ENCODE results near the gene ANKS1B. TPM values are rescaled to one million over a fixed set of nuclear protein-coding genes. Genes with fewer than 3 reads are reported as not detected.

The ANKS1B gene
- total and polyA plus RNA-seq, 5 donors: 0.43 to 7.4 (median 3.3) TPM

DNA sequence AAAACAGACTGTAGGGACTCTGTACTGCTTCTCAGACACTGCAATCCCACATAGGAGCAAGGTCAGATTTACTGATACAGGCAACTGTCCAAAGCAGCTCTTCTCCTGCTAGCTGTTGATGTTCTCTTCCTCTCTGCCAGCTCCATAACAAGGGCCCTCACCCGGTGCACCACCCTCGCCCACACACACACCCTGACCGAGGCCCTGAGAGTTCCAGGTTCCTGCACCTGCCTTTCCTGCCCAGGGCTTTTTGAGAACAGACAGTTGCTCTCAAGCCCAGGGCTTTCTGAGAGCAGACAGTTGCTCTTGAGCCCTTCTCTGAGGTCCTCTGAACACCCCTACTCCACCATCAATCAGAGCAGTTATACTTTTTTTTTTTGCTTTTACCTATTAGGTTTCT lies 571.0 kb downstream of the ANKS1B start:
- H3K4me3 ChIP-seq (ENCODE audit: low read length): no peak overlapping the region
- H3K4me1 ChIP-seq (ENCODE audit: control insufficient read depth, insufficient read depth, low read length): no peaks in the 10 kb centered on the region
- no peaks in the 10 kb centered on the region for H3K9me3 ChIP-seq (ENCODE audit: control insufficient read depth, low read length)
- intact Hi-C loops (cut with DNase I): no loop called here
- no peaks in the 10 kb centered on the region for H3K27me3 ChIP-seq (ENCODE audit: control insufficient read depth, insufficient read depth)
- DNase-seq (no peak), ATAC-seq (no peak)
- H3K27ac ChIP-seq (ENCODE audit: low read length): no peak overlapping the region
- 71% methylated on average over 3 of the region's 3 CpGs for WGBS

DNA sequence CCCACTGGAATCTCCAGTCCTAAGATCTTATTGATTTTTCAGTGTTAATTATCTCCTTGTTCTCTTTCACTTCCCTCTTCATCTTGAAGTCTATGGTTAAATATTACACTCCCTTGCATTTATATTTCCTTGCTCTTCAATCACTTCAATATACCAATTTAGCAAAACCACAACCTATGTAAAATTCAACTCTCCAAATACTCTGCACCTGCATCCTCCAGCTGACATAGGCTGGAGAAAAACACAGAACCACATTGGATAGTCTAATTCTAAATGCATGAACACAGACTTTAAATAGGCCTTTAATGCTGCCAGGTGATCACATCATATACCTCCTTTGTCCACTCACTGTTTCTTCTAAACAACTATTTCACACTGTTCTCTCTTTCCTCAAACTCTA lies 591.0 kb downstream of the ANKS1B start:
- intact Hi-C loops (cut with DNase I): no loop called here
- Histone ChIP-seq H3K4me3 (ENCODE audit: low read length) (no peak overlapping the region), H3K9me3 (ENCODE audit: control insufficient read depth, low read length) (no peaks in the 10 kb centered on the region), H3K27me3 (ENCODE audit: control insufficient read depth, insufficient read depth) (no peaks in the 10 kb centered on the region), H3K27ac (ENCODE audit: low read length) (no peak overlapping the region), H3K4me1 (ENCODE audit: control insufficient read depth, insufficient read depth, low read length) (no peaks in the 10 kb centered on the region)
- ATAC-seq (no peak), DNase-seq (no peak)

DNA sequence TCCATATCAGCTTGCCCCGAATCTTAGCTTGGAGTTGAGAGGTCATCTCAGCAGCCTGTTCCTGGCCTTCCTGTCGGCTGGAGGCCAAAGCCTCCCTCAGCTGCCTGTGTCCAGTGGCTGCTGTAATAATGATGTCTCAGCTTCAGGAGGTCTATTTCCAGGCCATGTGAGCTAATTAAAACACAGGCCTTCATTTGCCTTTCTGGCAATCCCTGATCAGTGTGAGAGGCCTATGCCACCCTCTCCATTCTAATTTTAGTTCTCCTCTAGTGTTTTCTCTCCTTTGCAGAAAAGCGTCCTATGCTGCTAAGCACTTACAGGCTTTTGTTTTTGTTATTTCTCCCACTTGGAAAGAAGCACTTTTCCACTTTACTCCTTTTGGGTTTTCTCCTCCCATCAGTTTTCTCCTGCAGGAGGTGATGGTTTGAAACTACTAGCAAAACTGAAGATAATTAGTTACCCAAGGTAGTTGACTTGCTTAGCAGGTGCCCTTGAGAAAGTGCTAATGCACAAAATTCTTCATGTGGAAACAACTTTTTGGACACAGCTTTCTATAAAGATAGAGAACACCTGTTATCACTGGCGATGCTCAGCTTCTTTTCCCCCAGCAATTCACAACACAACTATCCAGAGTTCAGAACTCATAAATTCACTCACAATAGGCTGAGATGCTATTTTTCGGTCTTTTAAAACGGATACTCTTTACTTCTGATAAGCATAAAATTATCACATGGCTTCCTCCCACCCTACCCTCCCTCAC lies 592.5 kb downstream of the ANKS1B start:
- H3K4me1 ChIP-seq (ENCODE audit: control insufficient read depth, insufficient read depth, low read length): no peaks in the 10 kb centered on the region
- no peak overlapping the region for H3K4me3 ChIP-seq (ENCODE audit: low read length)
- H3K9me3 ChIP-seq (ENCODE audit: control insufficient read depth, low read length): no peaks in the 10 kb centered on the region
- ATAC-seq (no peak), DNase-seq (no peak)
- H3K27me3 ChIP-seq (ENCODE audit: control insufficient read depth, insufficient read depth): no peaks in the 10 kb centered on the region
- intact Hi-C loops (cut with DNase I): no loop called here
- 69% methylated on average over 6 of the region's 6 CpGs for WGBS
- no peak overlapping the region for H3K27ac ChIP-seq (ENCODE audit: low read length)

DNA sequence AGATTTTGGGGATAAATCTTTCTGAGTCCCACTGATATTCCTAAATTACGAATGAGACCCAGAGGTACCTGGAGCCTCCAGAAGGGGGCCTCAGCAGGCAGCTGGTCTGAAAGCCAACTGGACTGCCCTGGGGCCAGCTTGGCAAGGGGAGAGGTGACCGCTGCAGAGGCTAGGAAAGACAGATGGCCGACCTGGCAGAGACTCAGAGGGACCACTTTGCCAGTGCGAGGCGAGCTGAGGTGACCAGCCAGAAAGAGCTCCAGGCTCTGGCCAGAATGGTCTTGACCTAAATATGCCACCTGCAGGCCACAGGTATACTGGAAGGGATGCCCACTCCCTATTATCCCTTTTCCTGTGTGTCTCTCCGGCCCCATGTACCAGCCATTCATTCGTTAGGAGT lies 594.0 kb downstream of the ANKS1B start:
- Histone ChIP-seq H3K4me1 (ENCODE audit: control insufficient read depth, insufficient read depth, low read length) (no peaks in the 10 kb centered on the region), H3K27ac (ENCODE audit: low read length) (no peak overlapping the region), H3K4me3 (ENCODE audit: low read length) (no peak overlapping the region), H3K27me3 (ENCODE audit: control insufficient read depth, insufficient read depth) (no peaks in the 10 kb centered on the region), H3K9me3 (ENCODE audit: control insufficient read depth, low read length) (no peaks in the 10 kb centered on the region)
- WGBS: 80% methylated on average over 7 of the region's 7 CpGs
- ATAC-seq: no peak
- peak in 2 of 3 donors; percentile 17 to 37 for DNase-seq
- intact Hi-C loops (cut with DNase I): no loop called here

DNA sequence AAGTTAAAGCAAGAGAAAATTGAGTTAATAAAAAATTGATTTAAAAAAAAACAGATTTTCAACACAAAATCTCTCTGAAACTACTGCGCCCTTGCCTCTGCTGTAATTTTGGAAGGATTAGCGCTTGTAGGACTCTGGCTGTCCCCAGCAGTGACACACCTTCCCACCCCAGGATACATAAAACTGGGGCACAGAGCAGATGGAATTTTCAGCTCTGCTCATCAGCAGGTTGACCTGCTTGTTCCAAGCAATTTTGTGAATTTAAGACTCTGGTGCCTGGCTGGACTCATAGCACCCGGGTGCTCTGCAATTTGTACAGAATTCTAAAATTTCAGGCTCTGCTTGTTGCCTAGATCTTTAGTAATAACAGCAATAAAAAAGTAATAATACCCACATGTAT lies 595.0 kb downstream of the ANKS1B start:
- no peak for DNase-seq
- 95% methylated on average over 3 of the region's 3 CpGs for WGBS

DNA sequence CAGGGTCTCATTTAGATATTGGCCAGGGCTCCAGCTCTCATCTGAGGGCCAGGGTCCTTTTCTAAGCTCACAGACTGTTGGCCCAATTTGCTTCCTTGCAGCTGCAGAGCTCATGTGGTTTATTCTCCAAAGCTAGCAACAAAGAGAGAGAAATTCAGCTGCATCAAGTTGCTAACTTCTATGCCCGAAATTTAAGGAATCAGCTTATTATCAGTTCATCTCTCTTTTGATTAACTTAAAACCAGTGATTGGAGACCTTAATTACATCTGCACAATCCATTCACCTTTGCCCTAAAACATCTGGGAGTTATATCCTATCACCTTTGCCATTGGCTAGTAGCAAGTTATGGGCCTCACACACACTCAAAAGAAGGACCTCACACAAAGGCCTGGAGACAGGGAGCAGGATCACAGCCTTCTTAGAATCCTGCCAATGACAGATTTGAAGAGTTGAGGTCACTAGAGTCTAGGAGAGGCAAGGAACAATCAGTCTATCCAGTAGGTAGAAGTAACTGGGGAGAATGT lies 596.0 kb downstream of the ANKS1B start:
- Histone ChIP-seq H3K4me1 (ENCODE audit: control insufficient read depth, insufficient read depth, low read length) (no peaks in the 10 kb centered on the region), H3K9me3 (ENCODE audit: control insufficient read depth, low read length) (no peaks in the 10 kb centered on the region), H3K4me3 (ENCODE audit: low read length) (no peak overlapping the region), H3K27ac (ENCODE audit: low read length) (no peak overlapping the region), H3K27me3 (ENCODE audit: control insufficient read depth, insufficient read depth) (no peaks in the 10 kb centered on the region)
- intact Hi-C loops (cut with DNase I): no loop called here
- 68% methylated on average over 1 of the region's 1 CpG for WGBS
- ATAC-seq (no peak), DNase-seq (no peak)

More for the DNA sequence above, 595.0 kb downstream of the ANKS1B start:
- no peaks in the 10 kb centered on the region for H3K9me3 ChIP-seq (ENCODE audit: control insufficient read depth, low read length)
- no peaks in the 10 kb centered on the region for H3K27me3 ChIP-seq (ENCODE audit: control insufficient read depth, insufficient read depth)
- no peak overlapping the region for H3K27ac ChIP-seq (ENCODE audit: low read length)
- ATAC-seq: no peak
- H3K4me3 ChIP-seq (ENCODE audit: low read length): no peak overlapping the region
- no peaks in the 10 kb centered on the region for H3K4me1 ChIP-seq (ENCODE audit: control insufficient read depth, insufficient read depth, low read length)
- intact Hi-C loops (cut with DNase I): no loop called here

DNA sequence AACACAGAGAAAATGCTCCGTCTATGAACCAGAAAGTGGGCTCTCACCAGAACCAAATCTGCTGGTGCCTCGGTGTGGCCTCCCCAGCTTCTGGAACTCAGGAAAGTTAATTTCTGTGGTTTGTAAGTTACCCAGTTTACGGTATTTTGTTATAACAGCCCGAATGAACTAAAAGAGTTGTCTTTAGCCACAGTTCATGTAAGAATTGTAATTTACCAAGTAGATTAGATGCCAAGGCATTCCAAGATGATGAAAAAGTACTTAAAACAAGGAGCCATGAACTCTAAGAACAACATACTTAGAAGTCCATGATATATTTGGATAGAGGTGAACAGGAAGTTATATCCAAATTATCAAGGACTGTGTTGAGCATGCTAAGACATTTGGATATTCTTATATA lies 597.1 kb downstream of the ANKS1B start:
- Histone ChIP-seq H3K4me3 (ENCODE audit: low read length) (no peak overlapping the region), H3K27ac (ENCODE audit: low read length) (no peak overlapping the region), H3K27me3 (ENCODE audit: control insufficient read depth, insufficient read depth) (no peaks in the 10 kb centered on the region), H3K9me3 (ENCODE audit: control insufficient read depth, low read length) (no peaks in the 10 kb centered on the region), H3K4me1 (ENCODE audit: control insufficient read depth, insufficient read depth, low read length) (no peaks in the 10 kb centered on the region)
- ATAC-seq (no peak), DNase-seq (no peak)
- intact Hi-C loops (cut with DNase I): no loop called here
- 86% methylated on average over 4 of the region's 4 CpGs for WGBS

DNA sequence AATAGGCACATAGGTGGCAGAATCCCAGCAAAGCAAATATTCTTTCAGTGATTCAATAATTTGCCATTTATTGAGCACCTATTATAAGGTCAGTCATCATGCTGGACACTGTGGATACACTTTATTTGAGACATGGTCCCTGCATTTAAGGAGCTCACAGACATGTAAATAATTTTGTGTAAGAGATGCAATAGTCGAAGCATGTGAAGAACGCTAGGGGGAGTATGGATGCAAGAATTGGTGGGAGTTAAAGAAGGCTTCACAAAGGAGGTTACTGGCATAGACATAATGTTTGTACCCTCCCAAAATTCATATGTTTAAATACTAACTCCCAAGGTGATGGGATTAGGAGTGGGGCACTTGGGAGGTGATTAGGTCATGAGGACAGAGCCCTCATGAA lies 597.8 kb downstream of the ANKS1B start:
- H3K27me3 ChIP-seq (ENCODE audit: control insufficient read depth, insufficient read depth): no peaks in the 10 kb centered on the region
- WGBS: 36% methylated on average over 2 of the region's 2 CpGs
- no peak overlapping the region for H3K4me3 ChIP-seq (ENCODE audit: low read length)
- ATAC-seq (no peak), DNase-seq (no peak)
- H3K9me3 ChIP-seq (ENCODE audit: control insufficient read depth, low read length): no peaks in the 10 kb centered on the region
- no peaks in the 10 kb centered on the region for H3K4me1 ChIP-seq (ENCODE audit: control insufficient read depth, insufficient read depth, low read length)
- H3K27ac ChIP-seq (ENCODE audit: low read length): no peak overlapping the region
- intact Hi-C loops (cut with DNase I): no loop called here

DNA sequence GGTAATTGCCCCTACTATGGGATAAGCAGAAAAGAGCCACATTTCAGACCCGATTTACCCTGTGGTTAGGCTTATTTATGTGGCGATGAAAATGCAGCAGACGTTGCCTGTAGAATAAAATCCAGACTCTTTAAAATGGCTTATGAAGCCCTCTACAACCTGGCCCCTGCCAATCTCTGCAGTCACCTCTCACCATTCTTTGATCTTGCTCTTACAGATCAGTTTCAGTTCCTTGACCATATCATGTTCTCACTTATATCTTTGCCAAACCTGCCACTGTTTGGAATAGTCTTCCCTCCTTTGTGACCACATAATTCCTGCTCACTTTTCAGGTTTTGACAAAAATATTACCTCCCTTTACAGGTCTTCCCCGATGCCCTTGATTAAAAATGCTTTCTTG lies 601.5 kb downstream of the ANKS1B start:
- WGBS: 85% methylated on average over 4 of the region's 4 CpGs
- Histone ChIP-seq H3K27me3 (ENCODE audit: control insufficient read depth, insufficient read depth) (no peaks in the 10 kb centered on the region), H3K4me1 (ENCODE audit: control insufficient read depth, insufficient read depth, low read length) (no peaks in the 10 kb centered on the region), H3K27ac (ENCODE audit: low read length) (no peak overlapping the region), H3K9me3 (ENCODE audit: control insufficient read depth, low read length) (no peaks in the 10 kb centered on the region), H3K4me3 (ENCODE audit: low read length) (no peak overlapping the region)
- ATAC-seq: no peak
- no peak for DNase-seq
- intact Hi-C loops (cut with DNase I): no loop called here

DNA sequence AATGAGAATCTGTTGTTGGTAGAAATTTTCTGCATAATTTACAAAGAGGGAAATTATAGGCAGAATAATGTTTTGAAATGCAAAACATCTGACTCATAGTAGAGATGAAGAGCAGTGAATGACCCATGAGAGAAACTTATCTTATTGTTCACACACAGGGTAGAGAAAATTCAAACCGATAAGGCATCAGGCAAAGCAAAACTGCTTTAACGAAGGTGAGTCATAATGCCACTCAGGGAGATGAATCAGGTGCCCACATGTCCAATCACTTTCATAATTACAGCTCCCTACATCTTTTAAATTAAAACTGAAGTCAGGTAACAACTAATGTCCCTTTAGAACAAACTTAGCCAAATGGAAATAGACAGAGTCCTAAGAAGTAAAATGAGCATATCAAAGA lies 602.7 kb downstream of the ANKS1B start:
- H3K4me3 ChIP-seq (ENCODE audit: low read length): no peak overlapping the region
- H3K4me1 ChIP-seq (ENCODE audit: control insufficient read depth, insufficient read depth, low read length): no peaks in the 10 kb centered on the region
- intact Hi-C loops (cut with DNase I): no loop called here
- no peaks in the 10 kb centered on the region for H3K9me3 ChIP-seq (ENCODE audit: control insufficient read depth, low read length)
- DNase-seq (no peak), ATAC-seq (no peak)
- 73% methylated on average over 2 of the region's 2 CpGs for WGBS
- H3K27ac ChIP-seq (ENCODE audit: low read length): no peak overlapping the region
- H3K27me3 ChIP-seq (ENCODE audit: control insufficient read depth, insufficient read depth): no peaks in the 10 kb centered on the region

DNA sequence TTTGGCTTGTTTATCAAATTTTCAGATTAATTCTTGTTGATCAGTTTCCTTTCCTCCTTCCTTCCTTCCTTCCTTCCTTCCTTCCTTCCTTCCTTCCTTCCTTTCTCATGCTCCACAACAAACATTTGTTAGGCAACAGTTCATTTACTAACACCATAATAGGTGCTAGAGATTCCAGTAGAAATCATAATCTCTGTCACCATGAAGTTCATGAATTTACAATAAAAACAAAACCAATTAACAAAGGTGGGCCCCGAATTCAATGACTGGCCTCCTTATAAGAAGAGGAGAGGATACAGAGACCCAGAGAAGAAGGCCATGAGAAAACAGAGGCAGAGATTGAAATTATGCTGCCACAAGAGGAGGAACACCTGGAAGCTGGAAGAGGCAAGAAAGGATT lies 604.0 kb downstream of the ANKS1B start:
- no peak for ATAC-seq
- DNase-seq: no peak
- H3K4me3 ChIP-seq (ENCODE audit: low read length): no peak overlapping the region
- no peaks in the 10 kb centered on the region for H3K9me3 ChIP-seq (ENCODE audit: control insufficient read depth, low read length)
- intact Hi-C loops (cut with DNase I): no loop called here
- H3K4me1 ChIP-seq (ENCODE audit: control insufficient read depth, insufficient read depth, low read length): no peaks in the 10 kb centered on the region
- WGBS: 78% methylated on average over 1 of the region's 1 CpG
- H3K27ac ChIP-seq (ENCODE audit: low read length): no peak overlapping the region
- H3K27me3 ChIP-seq (ENCODE audit: control insufficient read depth, insufficient read depth): no peaks in the 10 kb centered on the region

DNA sequence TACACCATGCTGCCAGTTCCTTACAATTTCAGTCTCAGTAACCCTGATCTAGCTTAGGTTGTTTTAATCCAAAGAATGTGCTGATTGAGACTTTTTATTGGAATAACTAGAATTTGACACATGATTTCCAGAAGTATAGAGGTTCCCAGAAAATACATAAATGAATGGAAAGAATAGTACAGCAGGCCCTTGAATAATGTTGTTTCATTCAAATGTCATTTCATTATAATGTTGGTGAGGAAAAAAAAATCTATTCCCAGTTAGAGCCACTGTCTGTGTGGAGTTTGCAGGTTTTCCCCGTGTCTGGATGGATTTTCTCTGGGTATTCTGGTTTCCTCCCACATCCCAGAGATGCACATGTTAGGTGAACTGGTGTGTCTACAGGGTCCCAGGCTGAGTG lies 610.7 kb downstream of the ANKS1B start:
- Histone ChIP-seq H3K27me3 (ENCODE audit: control insufficient read depth, insufficient read depth) (no peaks in the 10 kb centered on the region), H3K9me3 (ENCODE audit: control insufficient read depth, low read length) (no peaks in the 10 kb centered on the region), H3K4me3 (ENCODE audit: low read length) (no peak overlapping the region), H3K27ac (ENCODE audit: low read length) (no peak overlapping the region), H3K4me1 (ENCODE audit: control insufficient read depth, insufficient read depth, low read length) (no peaks in the 10 kb centered on the region)
- 72% methylated on average over 1 of the region's 1 CpG for WGBS
- intact Hi-C loops (cut with DNase I): no loop called here
- ATAC-seq: no peak
- no peak for DNase-seq

All from right cardiac atrium (tissue), 5 donors.